H9 (cell line): ENCODE measurements around the gene NKD1. TPM values are rescaled to one million over a fixed set of nuclear protein-coding genes. Genes with fewer than 3 reads are reported as not detected.

ENCODE experiments used
- DNase-seq: peaks from one replicate; pipeline ENCODE4 v3.0.0-alpha.2; 2017
- H2AFZ ChIP-seq: one replicate; pipeline ENCODE4 v1.6.1; 2013; ENCODE audit warnings: mild to moderate bottlenecking, low read length, control low read depth, moderate library complexity
- H2AK5ac ChIP-seq: 2 replicates; pipeline ENCODE4 v1.6.1; 2013; ENCODE audit warnings: low read length, control low read depth, mixed read lengths; ENCODE audit not compliant: insufficient read length
- H2BK120ac ChIP-seq: one replicate; pipeline ENCODE4 v1.6.1; 2013; ENCODE audit warnings: low read depth, mild to moderate bottlenecking, low read length, control low read depth, inconsistent platforms; ENCODE audit not compliant: poor library complexity, severe bottlenecking
- H2BK12ac ChIP-seq: 2 replicates; pipeline ENCODE4 v1.6.1; 2013; ENCODE audit warnings: low read length, control low read depth, mixed read lengths, low read depth; ENCODE audit not compliant: insufficient read length
- H2BK15ac ChIP-seq: 2 replicates; pipeline ENCODE4 v1.6.1; 2013; ENCODE audit warnings: low read depth, low read length, control low read depth
- H2BK20ac ChIP-seq: one replicate; pipeline ENCODE4 v1.6.1; 2013; ENCODE audit warnings: low read depth, mild to moderate bottlenecking, low read length, control low read depth, inconsistent platforms; ENCODE audit not compliant: poor library complexity, severe bottlenecking
- H2BK5ac ChIP-seq: 2 replicates; pipeline ENCODE4 v1.6.1; 2013; ENCODE audit warnings: low read length, control low read depth, mixed read lengths; ENCODE audit not compliant: insufficient read length
- H3K14ac ChIP-seq: 2 replicates; pipeline ENCODE4 v1.6.1; 2013; ENCODE audit warnings: low read length, control low read depth; ENCODE audit not compliant: insufficient read depth
- H3K18ac ChIP-seq: 2 replicates; pipeline ENCODE4 v1.6.1; 2013; ENCODE audit warnings: low read depth, mild to moderate bottlenecking, mixed read lengths, low read length, control low read depth; ENCODE audit not compliant: insufficient read length
- H3K23ac ChIP-seq: 2 replicates; pipeline ENCODE4 v1.6.1; 2013; ENCODE audit warnings: low read length, control low read depth, mixed read lengths, low read depth; ENCODE audit not compliant: insufficient read length
- H3K23me2 ChIP-seq: 2 replicates; pipeline ENCODE4 v1.6.1; 2013; ENCODE audit warnings: low read depth, mild to moderate bottlenecking, mixed read lengths, low read length, control low read depth; ENCODE audit not compliant: insufficient read length, poor library complexity, severe bottlenecking
- H3K27ac ChIP-seq: 2 replicates; pipeline ENCODE4 v1.5.1; 2013; ENCODE audit warnings: low read length, control low read depth, mixed read lengths, low read depth; ENCODE audit not compliant: insufficient read length
- H3K27me3 ChIP-seq: 2 replicates; pipeline ENCODE4 v1.6.1; 2013; ENCODE audit warnings: low read length, control low read depth, inconsistent platforms; ENCODE audit not compliant: insufficient read depth
- H3K4ac ChIP-seq: 2 replicates; pipeline ENCODE4 v1.6.1; 2013; ENCODE audit warnings: low read depth, mild to moderate bottlenecking, control low read depth, inconsistent platforms, low read length, moderate library complexity
- H3K4me1 ChIP-seq: 2 replicates; pipeline ENCODE4 v1.6.1; 2013; ENCODE audit warnings: low read length, control low read depth, inconsistent platforms; ENCODE audit not compliant: insufficient read depth
- H3K4me2 ChIP-seq: 2 replicates; pipeline ENCODE4 v1.6.1; 2013; ENCODE audit warnings: low read length, control low read depth, mixed read lengths; ENCODE audit not compliant: insufficient read length, insufficient read depth
- H3K56ac ChIP-seq: 2 replicates; pipeline ENCODE4 v1.6.1; 2013; ENCODE audit warnings: low read depth, mild to moderate bottlenecking, mixed read lengths, low read length, control low read depth; ENCODE audit not compliant: insufficient read length
- H3K79me1 ChIP-seq: 2 replicates; pipeline ENCODE4 v1.6.1; 2013; ENCODE audit warnings: low read depth, mild to moderate bottlenecking, moderate library complexity, low read length, control low read depth, inconsistent platforms; ENCODE audit not compliant: insufficient read depth, poor library complexity, severe bottlenecking
- H3K79me2 ChIP-seq: 2 replicates; pipeline ENCODE4 v1.6.1; 2013; ENCODE audit warnings: low read length, control low read depth, inconsistent platforms; ENCODE audit not compliant: insufficient read depth
- H3K9ac ChIP-seq: 2 replicates; pipeline ENCODE4 v1.6.1; 2013; ENCODE audit warnings: low read length, control low read depth, mixed read lengths; ENCODE audit not compliant: insufficient read length; ENCODE audit errors: extremely low read depth
- H3K9me3 ChIP-seq: one replicate; pipeline ENCODE4 v1.6.1; 2013; ENCODE audit warnings: low read depth, low read length, inconsistent platforms; ENCODE audit not compliant: control insufficient read depth
- H3T11ph ChIP-seq: one replicate; pipeline ENCODE4 v1.6.1; 2013; ENCODE audit warnings: mild to moderate bottlenecking, low read length, control low read depth, inconsistent platforms
- H4K20me1 ChIP-seq: one replicate; pipeline ENCODE4 v1.6.1; 2013; ENCODE audit not compliant: control insufficient read depth, insufficient read length, insufficient read depth
- H4K5ac ChIP-seq: 2 replicates; pipeline ENCODE4 v1.6.1; 2013; ENCODE audit warnings: low read depth, mild to moderate bottlenecking, mixed read lengths, low read length, control low read depth; ENCODE audit not compliant: insufficient read length
- H4K8ac ChIP-seq: replicated peaks from 2 replicates; pipeline ENCODE4 v1.6.1; 2013; ENCODE audit warnings: low read length, control low read depth, mixed read lengths, low read depth; ENCODE audit not compliant: insufficient read length
- H4K91ac ChIP-seq: 2 replicates; pipeline ENCODE4 v1.6.1; 2013; ENCODE audit warnings: low read depth, mild to moderate bottlenecking, moderate library complexity, mixed read lengths, low read length, control low read depth; ENCODE audit not compliant: insufficient read length
- H3K27ac Mint-ChIP-seq, 3 experiments: 2 replicates in 2 of 3; 3 replicates in 1 of 3; pipeline ENCODE4 v1.8.0; 2020 to 2021; ENCODE audit warnings: mixed read lengths in 3 of 3, mild to moderate bottlenecking in 1 of 3, moderate library complexity in 1 of 3
- H3K27me3 Mint-ChIP-seq: 2 replicates; pipeline ENCODE4 v1.8.0; 2021; ENCODE audit warnings: low read depth, mild to moderate bottlenecking, moderate library complexity, mixed read lengths
- H3K36me3 Mint-ChIP-seq, 3 experiments: 2 replicates in 2 of 3; 3 replicates in 1 of 3; pipeline ENCODE4 v1.8.0; 2020 to 2021; ENCODE audit warnings: low read depth in 3 of 3, mixed read lengths in 3 of 3; ENCODE audit not compliant: insufficient read depth in 1 of 3
- H3K4me1 Mint-ChIP-seq, 2 experiments: 2 replicates each; pipeline ENCODE4 v1.8.0; 2020; ENCODE audit warnings: mixed read lengths in 2 of 2
- H3K4me3 Mint-ChIP-seq, 2 experiments: 2 replicates in 1 of 2; 3 replicates in 1 of 2; pipeline ENCODE4 v1.8.0; 2020 to 2021; ENCODE audit warnings: mild to moderate bottlenecking in 2 of 2, mixed read lengths in 2 of 2, moderate library complexity in 1 of 2
- H3K9me3 Mint-ChIP-seq, 2 experiments: 2 replicates in 1 of 2; 3 replicates in 1 of 2; pipeline ENCODE4 v1.8.0; 2020; ENCODE audit warnings: mild to moderate bottlenecking in 2 of 2, mixed read lengths in 2 of 2, moderate library complexity in 1 of 2
- WGBS: extraction: QIAGEN DNeasy Blood & Tissue Kit; methylation state at CpG from one replicate; pipeline ENCODE4 v1.1.7; 2013; ENCODE audit warnings: missing lambda C conversion rate, low lambda C conversion rate, mixed read lengths; ENCODE audit not compliant: insufficient read length; ENCODE audit errors: extremely low coverage; 5-methylcytosine and 5-hydroxymethylcytosine counted together
- total RNA-seq: library from RNA; stranded (reverse); gene quantifications from 2 replicates; pipeline ENCODE4 v1.2.1, GENCODE V29; 2021
- TF ChIP-seq, protein P1 (sequence below): fragments of 200-600 bp; sonication (generic); conservative IDR thresholded peaks from 3 replicates; pipeline ENCODE4 v1.8.0; 2021; ENCODE audit warnings: antibody characterized with exemption, mild to moderate bottlenecking

Gene NKD1
- total RNA-seq, 1 experiment from 2014 or later: 1.9 TPM

DNA sequence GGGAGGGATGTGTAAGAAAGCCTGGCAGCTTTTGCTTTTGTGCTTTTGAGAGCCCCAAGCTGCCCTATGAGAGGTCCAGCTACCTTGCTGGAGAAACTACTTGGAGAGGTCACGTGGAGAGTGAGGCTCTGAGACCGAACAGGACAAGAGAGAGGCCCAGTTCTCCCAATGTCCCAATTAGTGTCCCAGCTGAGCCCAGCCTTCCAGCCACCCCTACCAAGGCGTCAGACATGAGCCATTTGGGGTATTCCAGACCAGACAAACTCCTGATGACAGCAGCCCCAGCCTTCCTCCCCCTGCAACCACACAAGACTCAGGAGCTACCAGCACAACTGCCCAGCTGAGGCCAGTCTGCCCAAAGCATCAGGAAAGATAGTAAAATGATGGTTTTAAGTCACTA lies 35.0 kb downstream of the NKD1 start:
- Histone ChIP-seq H3K9me3 (no peaks in the 10 kb centered on the region), H3K14ac (no peak overlapping the region; the same call in 1 of the 2 replicates), H3K4ac (no peak overlapping the region), H3K79me1 (no peaks in the 10 kb centered on the region), H4K5ac (no peak overlapping the region), H4K8ac (no peak overlapping the region), H3T11ph (no peak overlapping the region), H2BK5ac (no peak overlapping the region), H2BK120ac (no peak overlapping the region), H2BK15ac (no peak overlapping the region), H3K23me2 (no peaks in the 10 kb centered on the region), H3K27ac (no peak overlapping the region), H4K91ac (no peak overlapping the region), H2BK12ac (no peak overlapping the region), H3K4me2 (no peak overlapping the region), H3K23ac (no peak overlapping the region), H3K79me2 (no peaks in the 10 kb centered on the region), H3K18ac (no peak overlapping the region), H3K27me3 (no peaks in the 10 kb centered on the region), H2AK5ac (no peak overlapping the region), H3K56ac (no peak overlapping the region), H4K20me1 (no peaks in the 10 kb centered on the region), H3K9ac (no peak overlapping the region), H2BK20ac (no peak overlapping the region), H2AFZ (no peak overlapping the region), H3K4me1 (no peaks in the 10 kb centered on the region)
- TF ChIP-seq, protein P1, sequence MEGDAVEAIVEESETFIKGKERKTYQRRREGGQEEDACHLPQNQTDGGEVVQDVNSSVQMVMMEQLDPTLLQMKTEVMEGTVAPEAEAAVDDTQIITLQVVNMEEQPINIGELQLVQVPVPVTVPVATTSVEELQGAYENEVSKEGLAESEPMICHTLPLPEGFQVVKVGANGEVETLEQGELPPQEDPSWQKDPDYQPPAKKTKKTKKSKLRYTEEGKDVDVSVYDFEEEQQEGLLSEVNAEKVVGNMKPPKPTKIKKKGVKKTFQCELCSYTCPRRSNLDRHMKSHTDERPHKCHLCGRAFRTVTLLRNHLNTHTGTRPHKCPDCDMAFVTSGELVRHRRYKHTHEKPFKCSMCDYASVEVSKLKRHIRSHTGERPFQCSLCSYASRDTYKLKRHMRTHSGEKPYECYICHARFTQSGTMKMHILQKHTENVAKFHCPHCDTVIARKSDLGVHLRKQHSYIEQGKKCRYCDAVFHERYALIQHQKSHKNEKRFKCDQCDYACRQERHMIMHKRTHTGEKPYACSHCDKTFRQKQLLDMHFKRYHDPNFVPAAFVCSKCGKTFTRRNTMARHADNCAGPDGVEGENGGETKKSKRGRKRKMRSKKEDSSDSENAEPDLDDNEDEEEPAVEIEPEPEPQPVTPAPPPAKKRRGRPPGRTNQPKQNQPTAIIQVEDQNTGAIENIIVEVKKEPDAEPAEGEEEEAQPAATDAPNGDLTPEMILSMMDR: no peak
- Mint-ChIP-seq H3K36me3 (peaks cover 0 to 4% (median 0%) of the 10 kb centered on the region in 3 experiments; a peak in 2 of 7 replicates), H3K9me3 (peaks cover 0 to 4% of the 10 kb centered on the region in 2 experiments; a peak in 1 of 5 replicates), H3K27me3 (peaks cover 12% of the 10 kb centered on the region), H3K4me3 (no peak overlapping the region), H3K27ac (no peak overlapping the region), H3K4me1 (peaks cover 15 to 23% of the 10 kb centered on the region in 2 experiments)
- no peak for DNase-seq
- WGBS: no CpG with 5 or more reads among the region's 3 CpGs
